NOMO-1 treated with DMSO at 0.1 percent for 48 hours (cell line): ENCODE data around the gene OR10H1.
"Not testable (repeated sequence)": the region's sequence is repeated elsewhere in the genome, so short reads cannot be mapped to it uniquely, and the experiment has no call there.

Source experiments
- DNase-seq: peaks from one replicate; lab custom pipeline; 2025; ENCODE audit not compliant: unreplicated experiment; lab: John Stamatoyannopoulos, UW

Gene OR10H1

GRCh38 chr19:15828611-15829305 lies 13.3 kb upstream of the OR10H1 start:
- peak; percentile 20 for DNase-seq

- DNase-seq = no peak
Measured at GRCh38 chr19:15828121-15828610, 12.7 kb upstream of the OR10H1 start.

GRCh38 chr19:15825753-15826152 lies 10.3 kb upstream of the OR10H1 start:
- DNase-seq = no peak

- no peak for DNase-seq
Measured at GRCh38 chr19:15820646-15821045, 5.2 kb upstream of the OR10H1 start.

- DNase-seq = no peak
Measured at GRCh38 chr19:15813916-15814315, 1.5 kb downstream of the OR10H1 start.

- DNase-seq = peak; percentile 68
Measured at GRCh38 chr19:15812060-15812722, 3.3 kb downstream of the OR10H1 start.

GRCh38 chr19:15811476-15811875 lies 4.0 kb downstream of the OR10H1 start:
- no peak for DNase-seq

GRCh38 chr19:15810335-15810734 lies 5.1 kb downstream of the OR10H1 start:
- DNase-seq = peak; percentile 22

- not testable (repeated sequence) for DNase-seq
Measured at GRCh38 chr19:15794279-15794678, 21.2 kb downstream of the OR10H1 start.

- no peak for DNase-seq
Measured at GRCh38 chr19:15790096-15790495, 25.4 kb downstream of the OR10H1 start.

GRCh38 chr19:15788594-15789270 lies 26.7 kb downstream of the OR10H1 start:
- DNase-seq = no peak

- no peak for DNase-seq
Measured at GRCh38 chr19:15787611-15788155, 27.8 kb downstream of the OR10H1 start, which contains the start of gene OR10H5. Gene OR10H5, plus strand, starts transcription at chr19:15787661. Its CDS starts 6,388 bp downstream, at chr19:15794049.

- not testable (repeated sequence) for DNase-seq
Measured at GRCh38 chr19:15782896-15783295, 32.6 kb downstream of the OR10H1 start.

GRCh38 chr19:15782211-15782610 lies 33.3 kb downstream of the OR10H1 start:
- no peak for DNase-seq

- no peak for DNase-seq
Measured at GRCh38 chr19:15781661-15782060, 33.8 kb downstream of the OR10H1 start.

GRCh38 chr19:15780610-15781418 lies 34.6 kb downstream of the OR10H1 start:
- DNase-seq = no peak

- DNase-seq = no peak
Measured at GRCh38 chr19:15779756-15780476, 35.5 kb downstream of the OR10H1 start.

GRCh38 chr19:15776991-15777970 lies 38.2 kb downstream of the OR10H1 start:
- no peak for DNase-seq

- DNase-seq = no peak
Measured at GRCh38 chr19:15776264-15776663, 39.2 kb downstream of the OR10H1 start.
